HS-5 (cell line): ENCODE results near the gene AP1AR.
"Not testable (repeated sequence)": the region's sequence is repeated elsewhere in the genome, so short reads cannot be mapped to it uniquely, and the experiment has no call there.

Source experiments
- DNase-seq: peaks from one replicate; pipeline ENCODE4 v3.0.0-alpha.2; 2012; ENCODE audit warnings: low read depth

AP1AR gene, protein sequence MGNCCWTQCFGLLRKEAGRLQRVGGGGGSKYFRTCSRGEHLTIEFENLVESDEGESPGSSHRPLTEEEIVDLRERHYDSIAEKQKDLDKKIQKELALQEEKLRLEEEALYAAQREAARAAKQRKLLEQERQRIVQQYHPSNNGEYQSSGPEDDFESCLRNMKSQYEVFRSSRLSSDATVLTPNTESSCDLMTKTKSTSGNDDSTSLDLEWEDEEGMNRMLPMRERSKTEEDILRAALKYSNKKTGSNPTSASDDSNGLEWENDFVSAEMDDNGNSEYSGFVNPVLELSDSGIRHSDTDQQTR

DNA sequence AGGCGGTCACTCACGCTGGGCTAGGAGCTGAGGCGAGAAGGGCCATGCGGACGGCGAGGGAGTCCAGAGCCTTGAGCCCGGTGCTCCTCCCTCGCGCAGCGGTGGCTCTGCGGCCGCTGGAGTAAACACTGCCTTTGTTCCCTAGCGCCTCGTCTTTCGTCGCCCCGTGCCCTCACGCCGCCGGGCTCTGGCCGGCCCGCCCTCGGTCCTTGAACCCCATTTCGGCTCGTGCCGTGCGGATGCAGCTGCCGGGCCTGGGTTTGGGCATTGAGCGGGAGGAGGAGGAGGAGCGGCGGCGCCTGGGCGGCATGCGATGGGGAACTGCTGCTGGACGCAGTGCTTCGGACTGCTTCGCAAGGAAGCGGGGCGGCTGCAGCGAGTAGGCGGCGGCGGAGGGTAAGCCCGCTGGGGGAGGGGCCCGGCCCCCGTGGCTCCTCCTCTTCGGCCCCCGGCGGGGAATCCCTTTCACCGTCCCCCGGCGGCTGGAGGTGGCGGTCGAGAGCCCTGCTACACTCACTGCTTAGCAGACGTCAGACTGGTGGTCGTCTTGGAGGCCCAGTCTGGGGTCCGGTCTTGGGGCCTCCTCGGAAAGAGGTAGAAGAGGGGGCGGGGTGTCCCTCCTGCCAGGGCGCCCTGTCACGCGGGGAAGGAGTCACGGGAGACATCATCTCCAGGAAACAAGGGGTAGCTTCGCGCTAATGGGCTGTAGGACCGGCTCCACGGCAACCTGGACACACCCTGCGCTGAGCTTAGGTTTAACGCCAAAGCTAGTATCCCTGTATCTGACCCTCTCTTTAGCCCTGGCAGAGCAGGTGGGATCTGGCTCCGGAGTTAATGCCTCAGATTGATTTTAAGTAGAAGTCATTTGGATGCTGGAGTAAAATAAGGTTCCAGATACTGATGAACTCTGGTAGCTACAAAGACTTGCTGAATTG is at the start of gene AP1AR:
TSS of gene AP1AR (plus strand) at position 9 of the 935 bp plus-strand sequence. CDS start at position 314, 305 bp downstream.
- no peak for DNase-seq

DNA sequence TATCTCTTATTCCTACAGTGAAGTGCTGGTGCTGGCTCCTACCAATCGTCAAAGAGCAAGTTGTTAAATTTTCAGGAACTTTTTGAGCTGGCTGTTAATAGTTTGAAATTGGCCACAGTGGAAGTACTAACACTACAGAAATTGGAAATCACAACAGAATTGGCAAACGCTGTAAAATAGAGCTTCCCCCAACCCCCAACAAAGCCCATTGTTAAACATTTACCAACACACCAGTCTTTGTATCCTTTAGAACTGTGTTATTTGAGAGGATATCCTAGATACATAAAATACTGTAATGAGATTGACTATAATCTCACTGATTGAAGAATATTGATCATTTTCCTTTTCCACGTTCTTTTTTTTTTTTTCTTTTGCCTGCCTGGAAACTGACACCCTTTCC is 49.0 kb upstream of the AP1AR start:
- no peak for DNase-seq

DNA sequence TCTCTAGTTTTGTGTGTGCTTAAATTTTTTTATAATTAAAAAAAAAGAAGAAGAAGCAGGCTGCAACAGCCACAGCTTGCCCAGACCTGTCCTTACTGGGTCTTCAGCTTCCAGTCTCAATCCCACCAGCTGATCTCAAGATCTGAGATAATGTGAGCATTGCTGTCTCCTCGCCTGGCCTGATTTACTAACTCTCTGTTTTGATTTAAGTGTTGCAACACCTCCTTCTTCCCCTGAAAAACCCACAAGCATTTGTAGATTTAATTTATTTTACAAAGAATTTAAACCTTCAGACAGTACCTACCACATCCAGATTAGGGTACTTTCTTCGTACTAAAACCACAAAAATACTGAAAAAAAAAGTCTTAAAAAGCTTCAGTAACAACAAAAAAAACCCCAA is 48.3 kb upstream of the AP1AR start:
- no peak for DNase-seq

DNA sequence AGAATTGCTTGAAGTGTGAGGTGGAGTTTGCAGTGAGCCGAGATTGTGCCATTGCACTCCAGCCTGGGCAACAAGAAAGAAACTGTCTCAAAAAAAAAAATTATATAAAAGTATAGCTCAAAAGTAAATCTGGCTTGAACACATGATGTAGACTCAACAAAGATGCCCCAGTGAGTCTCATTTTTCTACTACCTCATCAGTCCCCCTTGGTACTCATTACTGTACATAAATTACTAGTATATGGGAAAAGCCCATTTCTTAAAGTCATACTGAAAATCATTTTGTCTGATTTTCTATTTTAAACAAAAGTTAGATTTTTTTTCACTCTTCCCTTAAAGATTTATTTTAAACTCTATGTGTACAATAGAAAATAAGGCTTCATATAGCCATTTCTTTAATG is 47.1 kb upstream of the AP1AR start:
- no peak for DNase-seq

DNA sequence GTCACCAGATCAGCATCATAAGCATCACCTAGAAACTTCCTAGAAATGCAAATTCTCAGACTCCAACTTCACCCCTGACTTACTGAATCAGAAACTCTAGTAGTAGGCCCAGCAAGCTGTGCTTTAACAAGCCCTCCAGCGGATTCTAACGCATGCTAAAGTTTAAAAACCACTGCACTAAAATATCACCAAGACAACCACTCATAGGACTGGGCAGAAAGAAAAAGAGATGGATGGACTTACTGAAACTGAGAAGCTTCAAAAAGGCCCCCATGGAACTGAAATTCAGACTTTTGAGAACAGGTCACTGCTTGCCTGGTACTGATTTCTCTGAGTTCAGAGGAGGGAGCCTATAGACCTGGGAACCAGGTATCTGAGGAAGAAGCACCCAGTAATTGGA is 46.3 kb upstream of the AP1AR start:
- no peak for DNase-seq

DNA sequence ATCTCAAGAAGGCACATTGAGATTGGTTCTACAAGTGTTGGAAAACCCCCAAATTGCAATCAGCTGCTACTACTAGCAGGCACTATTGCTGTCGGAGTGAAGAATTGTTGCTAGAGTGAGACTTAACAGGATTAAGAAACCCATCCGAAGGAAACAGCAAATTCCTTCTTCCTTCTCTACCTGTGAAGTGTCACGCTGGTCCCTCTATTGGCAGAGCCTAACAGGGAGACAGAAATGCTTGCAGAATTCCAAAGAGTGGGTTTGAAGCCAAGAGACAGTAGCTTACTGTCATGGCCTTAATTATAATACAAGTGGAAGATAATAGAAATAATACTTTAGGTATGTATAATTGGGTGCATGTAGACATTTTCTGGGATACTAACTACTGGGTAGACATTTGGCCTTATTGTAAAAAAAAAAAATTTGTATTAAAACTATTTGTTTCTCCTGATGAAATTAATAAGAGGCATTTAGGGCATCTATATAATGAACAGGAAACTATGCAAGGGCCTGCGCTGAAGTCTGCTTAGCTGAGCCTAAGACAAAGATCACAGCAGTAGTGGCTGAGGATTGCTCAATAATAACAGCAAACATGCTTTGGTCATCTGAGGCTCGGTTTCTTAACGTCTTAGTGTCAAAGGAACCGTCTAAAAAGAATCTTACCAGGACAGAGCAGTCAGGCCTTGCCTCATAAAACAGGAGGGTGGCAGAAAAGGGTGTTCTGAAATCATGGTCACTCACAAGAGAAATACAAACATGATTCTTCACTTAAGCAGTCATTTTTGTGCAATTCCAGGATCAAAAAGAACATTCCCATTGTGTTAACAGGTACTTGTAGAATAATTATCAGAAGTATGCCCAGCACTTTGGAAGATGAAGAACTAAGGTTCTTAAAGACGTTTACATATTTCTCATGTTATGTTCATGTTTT is 45.6 kb upstream of the AP1AR start:
- no peak for DNase-seq

DNA sequence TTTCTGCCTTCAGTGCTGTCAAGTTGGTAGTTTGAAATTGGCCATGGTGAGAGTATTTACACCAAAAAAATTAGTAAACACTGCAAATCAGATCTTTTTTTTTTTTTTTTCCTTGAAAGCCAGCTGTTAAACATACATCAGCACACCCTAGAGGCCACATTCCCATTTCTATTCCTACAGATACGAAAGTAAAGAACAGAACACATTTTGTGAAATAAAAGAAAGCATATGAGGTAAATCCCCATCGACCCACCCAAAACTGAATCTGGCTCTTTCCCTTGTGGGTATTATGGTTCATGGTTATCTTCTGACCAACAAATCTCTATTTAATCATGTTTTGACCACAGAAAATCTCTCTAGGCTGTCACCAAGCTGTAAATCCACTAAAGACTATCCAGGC is 41.8 kb upstream of the AP1AR start:
- no peak for DNase-seq

DNA sequence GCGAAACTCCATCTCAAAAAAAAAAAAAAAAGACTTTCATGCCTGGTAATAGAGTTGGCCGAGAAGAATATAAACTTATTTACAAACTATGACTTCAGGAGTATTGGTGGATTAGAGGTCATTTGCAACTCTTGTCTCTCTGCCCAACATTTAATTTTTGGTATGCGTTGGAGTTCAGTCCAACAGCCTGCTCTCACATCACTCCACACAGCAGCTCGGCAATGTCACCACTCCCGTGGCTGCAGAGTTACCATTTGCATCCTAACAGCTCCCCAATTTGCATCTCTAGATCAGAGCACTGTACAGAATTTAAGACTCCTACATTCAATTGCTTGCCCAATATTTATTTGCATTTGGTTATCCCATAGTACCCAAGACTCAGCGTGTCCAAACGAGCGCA is 40.9 kb upstream of the AP1AR start:
- no peak for DNase-seq

DNA sequence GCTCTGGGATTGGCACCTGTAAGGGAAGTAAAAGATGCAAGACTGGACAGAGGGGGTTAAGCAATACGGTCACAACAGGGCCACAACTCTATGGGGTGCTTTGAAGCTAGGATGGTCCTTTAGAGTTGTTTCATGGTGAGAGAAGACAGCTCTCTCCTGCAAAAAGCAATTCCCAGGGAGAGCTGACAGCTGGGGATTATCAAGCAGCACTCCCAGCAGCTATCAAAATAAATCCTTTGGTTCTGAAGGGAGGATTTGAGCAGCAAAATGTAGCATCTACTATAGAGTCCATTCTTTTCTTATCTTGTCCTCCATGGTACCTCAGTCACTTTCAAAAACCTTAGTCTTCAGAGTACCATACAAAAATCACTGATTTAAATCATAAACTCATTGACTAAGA is 35.1 kb upstream of the AP1AR start:
- DNase-seq, result no peak

DNA sequence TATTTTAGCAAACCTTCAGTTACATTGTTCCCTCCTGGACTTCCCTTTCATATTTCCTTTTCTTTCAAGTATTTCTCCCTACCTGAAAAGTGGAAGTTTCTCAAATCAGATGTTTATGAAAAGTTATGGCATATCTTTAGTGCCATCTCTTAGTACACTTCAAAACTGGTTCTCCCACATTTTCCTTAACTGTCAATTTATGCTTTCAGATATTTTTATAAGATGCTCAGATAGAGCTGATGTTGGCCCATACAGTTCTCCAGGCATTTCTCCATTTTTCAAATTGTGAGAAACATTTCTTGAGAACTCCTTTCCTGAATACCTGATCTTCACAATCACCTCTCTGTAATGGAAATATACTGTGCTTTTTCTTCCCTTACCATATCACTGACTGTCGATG is 32.5 kb upstream of the AP1AR start:
- DNase-seq, result no peak

DNA sequence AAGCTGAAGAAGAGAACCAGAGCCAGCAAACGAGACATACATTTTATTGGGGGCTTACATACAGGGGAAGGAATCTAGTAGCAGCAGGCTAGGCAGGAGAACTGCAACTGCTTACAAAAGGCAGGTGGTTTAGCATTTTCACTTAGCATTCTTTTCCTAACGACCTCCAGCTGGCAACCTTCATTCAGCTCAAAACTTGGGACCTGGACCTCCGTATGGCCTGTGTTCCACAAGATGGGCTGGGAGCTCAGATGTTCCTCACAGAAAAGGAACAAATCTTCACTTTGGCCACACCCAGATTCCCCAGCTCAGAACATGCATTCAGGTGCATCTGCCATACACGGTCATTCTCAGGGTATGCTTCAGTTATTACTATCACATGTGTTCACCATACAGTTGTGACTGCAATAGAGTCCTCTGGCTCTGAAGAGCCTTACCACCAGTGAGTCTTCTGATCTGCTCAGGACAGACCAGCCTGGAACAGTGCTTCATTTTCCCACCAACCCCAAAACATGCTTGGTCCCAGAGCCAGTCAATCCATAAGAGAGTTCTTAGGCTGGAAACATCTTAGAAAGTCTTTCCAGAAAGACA is 29.6 kb upstream of the AP1AR start:
- DNase-seq, result no peak

DNA sequence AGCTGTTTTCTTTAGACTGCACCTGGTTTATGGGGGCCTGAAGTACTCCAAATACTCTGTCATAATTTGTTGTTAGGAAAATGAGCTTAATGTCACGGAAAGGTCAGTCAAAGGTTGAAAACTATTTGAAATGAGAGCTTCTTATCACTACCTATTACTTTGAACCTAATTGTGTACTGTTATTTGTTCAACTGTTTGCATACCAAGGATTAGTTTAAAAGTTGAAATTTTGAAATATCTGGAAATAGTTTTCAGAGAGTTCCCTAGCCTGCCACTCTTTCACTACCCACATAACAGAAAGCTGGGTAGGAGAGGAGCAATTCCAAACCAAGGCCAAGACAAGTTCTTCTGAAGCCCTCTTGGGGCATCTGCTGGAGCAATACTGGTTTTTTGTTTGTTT is 28.0 kb upstream of the AP1AR start:
- DNase-seq, result no peak

DNA sequence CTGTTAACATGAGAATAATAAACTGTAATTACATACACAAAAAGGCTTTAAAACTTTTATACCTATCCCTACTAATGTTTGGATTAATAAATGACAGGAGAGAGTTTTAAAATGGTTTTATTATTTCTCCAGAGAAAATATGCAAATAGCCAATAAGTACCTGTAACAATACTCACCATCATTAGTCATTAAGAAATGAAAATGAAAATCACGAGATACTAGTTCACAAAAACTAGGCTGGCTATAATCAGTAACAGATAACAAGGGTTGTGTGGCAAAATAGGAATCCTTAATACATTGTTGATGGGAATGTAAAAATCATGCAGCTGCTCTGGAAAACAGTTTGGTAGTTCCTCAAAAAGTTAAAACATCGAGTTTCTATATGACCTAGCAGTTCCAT is 25.2 kb upstream of the AP1AR start:
- no peak for DNase-seq

DNA sequence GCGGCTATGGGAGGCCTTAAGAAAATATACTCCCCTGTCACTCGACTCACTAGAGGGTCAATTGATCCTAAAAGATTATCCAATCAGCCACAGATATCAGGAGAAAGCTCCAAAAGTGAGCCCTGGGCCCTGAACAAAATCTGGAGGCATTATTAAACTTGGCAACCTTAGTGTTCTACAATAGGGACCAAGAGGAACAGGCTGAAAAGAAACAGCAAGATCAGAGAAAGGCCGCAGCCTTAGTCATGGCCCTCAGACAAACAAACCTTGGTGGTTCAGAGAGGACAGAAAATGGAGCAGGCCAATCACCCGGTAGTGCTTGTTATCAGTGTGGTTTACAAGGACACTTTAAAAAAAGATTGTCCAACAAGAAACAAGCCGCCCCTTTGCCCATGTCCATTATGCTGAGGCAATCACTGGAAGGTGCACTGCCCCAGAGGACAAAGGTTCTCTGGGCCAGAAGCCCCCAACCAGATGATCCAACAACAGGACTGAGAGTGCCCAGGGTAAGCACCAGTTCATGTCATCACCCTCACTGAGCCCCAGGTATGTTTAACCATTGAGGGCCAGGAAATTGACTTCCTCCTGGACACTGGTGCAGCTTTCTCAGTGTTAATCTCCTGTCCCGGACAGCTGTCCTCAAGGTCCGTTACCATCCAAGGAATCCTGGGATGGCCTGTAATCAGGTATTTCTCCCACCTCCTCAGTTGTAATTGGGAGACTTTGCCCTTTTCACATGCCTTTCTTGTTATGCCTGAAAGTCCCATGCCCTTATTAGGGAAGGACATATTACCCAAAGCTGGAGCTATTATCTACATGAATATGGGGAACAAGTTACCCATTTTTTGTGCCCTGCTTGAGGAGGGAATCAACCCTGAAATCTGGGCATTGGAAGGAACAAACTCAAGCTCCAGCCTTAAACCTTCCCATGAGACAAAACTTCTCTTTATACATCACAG is 23.2 kb upstream of the AP1AR start:
- DNase-seq, result not testable (repeated sequence)

DNA sequence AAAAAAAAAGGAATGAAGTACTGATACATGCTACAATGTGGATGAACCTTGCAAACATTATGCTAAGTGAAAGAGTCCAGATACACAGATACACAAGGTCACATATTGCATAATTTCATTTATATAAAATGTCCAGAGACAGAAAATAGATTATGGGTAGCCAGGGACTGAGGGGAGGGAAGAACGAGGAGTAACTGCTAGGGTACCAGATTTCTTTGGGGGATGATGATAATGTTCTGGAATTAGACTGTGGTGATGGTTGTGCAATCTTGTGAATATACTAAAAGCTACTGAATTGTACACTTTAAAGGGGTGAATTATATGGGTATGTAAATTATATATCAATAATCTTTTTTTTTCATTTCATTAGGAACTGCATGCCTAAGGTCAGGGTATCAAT is 20.8 kb upstream of the AP1AR start:
- no peak for DNase-seq

DNA sequence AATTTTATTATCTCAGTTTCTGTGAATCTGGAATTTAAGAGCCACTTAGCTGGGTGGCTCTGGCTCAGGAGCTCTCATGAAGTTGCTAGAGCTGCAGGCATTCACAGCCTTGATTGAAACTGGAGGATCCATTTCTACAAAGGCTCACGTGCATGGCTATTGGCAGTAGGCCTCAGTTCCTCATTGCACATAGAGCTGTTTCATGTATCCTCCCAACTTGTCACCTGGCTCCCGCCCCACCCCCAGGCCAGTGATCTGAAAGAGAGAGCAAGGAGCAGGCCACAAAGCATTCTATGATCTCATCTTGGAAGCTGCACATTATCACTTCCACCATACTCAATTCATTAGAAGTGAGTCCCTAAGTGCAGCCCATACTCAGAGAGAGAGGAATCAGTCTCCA is 18.5 kb upstream of the AP1AR start:
- no peak for DNase-seq

DNA sequence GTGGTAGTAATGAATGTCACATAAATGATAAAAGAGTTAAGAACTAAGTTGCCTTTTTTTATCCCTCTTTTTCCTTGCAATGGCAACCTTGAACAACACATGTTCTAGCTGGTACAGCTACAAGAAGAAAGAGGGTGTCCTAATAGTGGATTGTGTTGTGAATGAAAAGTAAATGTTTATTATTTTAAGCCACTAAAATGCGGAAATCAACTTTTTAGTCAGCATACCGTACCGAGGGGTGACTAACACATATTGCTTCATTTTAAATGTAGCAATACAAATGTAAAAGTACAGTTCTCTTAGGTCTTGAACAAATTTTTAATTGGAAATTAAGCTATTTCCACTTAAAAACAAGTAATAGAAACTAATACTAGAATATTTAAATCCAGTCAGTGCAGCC is 17.7 kb upstream of the AP1AR start:
- DNase-seq, result peak; percentile 60

DNA sequence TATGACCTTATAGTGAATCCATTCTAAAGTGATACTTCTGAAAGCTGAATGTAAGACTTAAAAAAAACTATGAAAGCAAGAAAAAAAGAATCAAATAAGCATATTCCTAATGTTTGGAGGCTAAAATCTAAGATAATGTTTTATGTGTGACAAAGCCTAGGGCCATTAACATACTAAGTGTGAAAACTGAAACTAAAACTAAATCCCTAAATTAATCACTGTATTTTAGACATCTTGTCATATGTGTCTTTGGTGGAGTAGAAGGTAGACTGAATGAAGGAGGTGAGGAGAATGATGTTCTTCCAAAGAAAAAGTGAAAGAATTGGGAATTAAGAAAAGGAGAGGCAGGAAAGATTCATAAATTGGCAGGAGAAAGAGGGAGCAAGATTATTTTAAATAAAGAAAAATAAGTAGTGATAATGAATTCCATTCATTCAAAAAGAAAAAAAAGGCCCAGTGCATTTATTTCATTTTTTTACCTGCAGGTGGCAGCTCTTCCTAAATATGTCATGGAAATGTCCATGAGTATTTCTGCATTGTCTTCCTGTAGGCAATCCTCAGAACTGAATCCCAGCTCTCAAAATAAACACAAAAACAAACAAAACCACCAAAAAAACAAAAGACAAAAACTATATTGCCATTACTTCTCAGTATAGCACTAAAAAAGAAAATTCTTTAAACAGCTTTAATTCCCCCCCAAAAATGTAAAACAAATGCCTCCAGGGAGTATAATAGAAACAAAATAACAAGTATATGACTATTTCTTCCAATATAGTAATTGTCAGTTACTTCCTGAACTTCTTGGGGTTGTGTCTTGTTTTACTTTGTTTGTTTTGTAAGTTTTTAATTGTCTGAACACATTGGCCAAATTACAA is 17.0 kb upstream of the AP1AR start:
- DNase-seq, result no peak

DNA sequence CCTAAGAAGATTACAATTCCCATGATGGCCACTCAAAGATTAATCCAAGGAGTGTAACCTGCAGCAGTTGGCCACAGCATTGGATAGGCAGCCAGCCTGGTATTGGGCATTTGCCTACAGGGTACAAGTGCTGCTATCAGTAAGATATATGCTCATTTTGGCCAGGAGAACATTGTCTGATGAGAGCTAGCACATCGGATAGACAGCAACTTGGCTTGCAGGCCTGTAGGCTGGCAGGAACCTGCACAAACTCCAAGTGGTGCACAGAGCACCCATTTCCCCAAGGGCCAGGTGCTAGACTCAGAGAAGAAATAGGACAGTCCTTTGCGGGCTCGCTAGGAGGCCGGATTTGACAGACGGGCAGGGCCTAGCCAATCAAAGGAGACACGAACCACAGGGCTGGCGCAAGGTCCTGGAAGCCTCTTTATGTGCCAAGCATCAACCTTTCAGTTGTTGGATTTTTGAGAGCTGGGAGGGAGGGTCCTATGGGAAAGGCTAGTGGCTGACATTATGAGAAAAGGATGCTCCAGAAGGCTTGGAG is 11.7 kb upstream of the AP1AR start:
- DNase-seq, result no peak
